Keratinocyte (primary cell): ENCODE measurements around the gene OR6A2.

Experiments used
- CTCF ChIP-seq, 3 experiments: IDR thresholded peaks in 1 of 3; conservative IDR thresholded peaks in 1 of 3; optimal IDR thresholded peaks in 1 of 3; 2 replicates in 2 of 3; 3 replicates in 1 of 3; pipeline versions ENCODE3 to v1.5.1; 2011; ENCODE audit warnings: low read length in 3 of 3, mild to moderate bottlenecking in 3 of 3, moderate library complexity in 2 of 3, control low read depth in 1 of 3, inconsistent platforms in 1 of 3; ENCODE audit not compliant: insufficient read depth in 2 of 3; ENCODE audit errors: extremely low read depth in 1 of 3
- EZH2 ChIP-seq: IDR thresholded peaks from one replicate; pipeline ENCODE4 v1.6.1; 2012; ENCODE audit warnings: inconsistent platforms, mild to moderate bottlenecking, low read length, moderate library complexity

GRCh38 chr11:6799402-6799801 is at the start of gene OR6A2:
- no peak for TF ChIP-seq CTCF (optimal IDR thresholded peaks at IDR 0.05 in 1 of 3, IDR thresholded peaks at IDR 0.05 in 1 of 3, conservative IDR thresholded peaks at IDR 0.05 in 1 of 3; ENCODE audit: extremely low read depth in 1 of 3, insufficient read depth in 2 of 3, low read length in 3 of 3)
- TF ChIP-seq EZH2 = no peak
